Right atrium auricular region (tissue), 2 donors: ENCODE data around the gene ZNF839. TPM values are rescaled to one million over a fixed set of nuclear protein-coding genes. Genes with fewer than 3 reads are reported as not detected.
"Not testable (repeated sequence)": the region's sequence is repeated elsewhere in the genome, so short reads cannot be mapped to it uniquely, and the experiment has no call there.

ENCODE experiments used
- DNase-seq: peaks from one replicate; pipeline ENCODE4 v3.0.0-alpha.2; 2019; ENCODE audit warnings: low spot score
- H3K27ac ChIP-seq, 2 donors: fragments of 200-600 bp; sonication (generic); 1 replicate in 1 of 2; 2 replicates in 1 of 2; pipeline ENCODE4 v1.5.1; 2016 to 2019
- H3K27me3 ChIP-seq, 2 donors: fragments of 200-600 bp; sonication (generic); one replicate each; pipeline versions ENCODE4 v1.5.1 to v1.6.0; 2017 to 2019
- H3K36me3 ChIP-seq: fragments of 200-600 bp; sonication (generic); one replicate; pipeline ENCODE4 v1.5.1; 2016
- H3K4me1 ChIP-seq, 2 donors: fragments of 200-600 bp; sonication (generic); one replicate each; pipeline versions ENCODE4 v1.5.1 to v1.6.0; 2017 to 2019
- H3K4me3 ChIP-seq, 2 donors: fragments of 200-600 bp; sonication (generic); 1 replicate in 1 of 2; 2 replicates in 1 of 2; pipeline ENCODE4 v1.5.1; 2017 to 2019; ENCODE audit warnings: mild to moderate bottlenecking in 1 of 2, moderate library complexity in 1 of 2
- H3K9me3 ChIP-seq, 2 donors: fragments of 200-600 bp; sonication (generic); one replicate each; pipeline ENCODE4 v1.5.1; 2019
- CTCF ChIP-seq, 2 donors: fragments of 200-600 bp; sonication (generic); IDR thresholded peaks; one replicate each; pipeline ENCODE4 v1.5.1; 2019; ENCODE audit warnings: antibody characterized with exemption in 2 of 2
- total RNA-seq, 2 donors: library from RNA; depleted of rRNA; stranded (reverse); fragments of >200 nt; gene quantifications; one replicate each; pipeline ENCODE4 v1.1.0, GENCODE V29; 2016

The ZNF839 gene
- total RNA-seq, 2 donors from 2014 or later: 6.4 to 7.8 TPM

- H3K4me3 ChIP-seq: no peak overlapping the region
- H3K9me3 ChIP-seq: no peaks in the 10 kb centered on the region
- no peaks in the 10 kb centered on the region for H3K27me3 ChIP-seq
- H3K4me1 ChIP-seq: no peaks in the 10 kb centered on the region
- TF ChIP-seq CTCF (IDR thresholded peaks at IDR 0.05): no peak
- DNase-seq: no peak
- H3K27ac ChIP-seq: no peak overlapping the region
- H3K36me3 ChIP-seq: peaks cover 6% of the 10 kb centered on the region
Measured at GRCh38 chr14:102285106-102285505, 34.4 kb upstream of the ZNF839 start.

GRCh38 chr14:102288139-102288538 is 31.4 kb upstream of the ZNF839 start:
- Histone ChIP-seq H3K36me3 (no peaks in the 10 kb centered on the region), H3K4me3 (no peak overlapping the region), H3K4me1 (no peaks in the 10 kb centered on the region), H3K27me3 (no peaks in the 10 kb centered on the region), H3K9me3 (no peaks in the 10 kb centered on the region), H3K27ac (no peak overlapping the region)
- TF ChIP-seq CTCF (IDR thresholded peaks at IDR 0.05): no peak
- DNase-seq: no peak

- H3K27me3 ChIP-seq: no peaks in the 10 kb centered on the region
- no peak overlapping the region for H3K27ac ChIP-seq
- peaks cover 0 to 11% of the 10 kb centered on the region in 2 donors for H3K4me1 ChIP-seq
- DNase-seq: no peak
- TF ChIP-seq CTCF (IDR thresholded peaks at IDR 0.05): no peak
- H3K4me3 ChIP-seq: no peak overlapping the region
- H3K36me3 ChIP-seq: no peaks in the 10 kb centered on the region
- no peaks in the 10 kb centered on the region for H3K9me3 ChIP-seq
Measured at GRCh38 chr14:102292441-102292840, 27.1 kb upstream of the ZNF839 start.

- H3K9me3 ChIP-seq: no peaks in the 10 kb centered on the region
- no peaks in the 10 kb centered on the region for H3K27me3 ChIP-seq
- no peak for DNase-seq
- TF ChIP-seq CTCF (IDR thresholded peaks at IDR 0.05): no peak
- H3K36me3 ChIP-seq: no peaks in the 10 kb centered on the region
- H3K27ac ChIP-seq: peak overlapping the region in 1 of 2 donors; percentile 72
- H3K4me1 ChIP-seq: peaks cover 0 to 11% of the 10 kb centered on the region in 2 donors
- no peak overlapping the region for H3K4me3 ChIP-seq
Measured at GRCh38 chr14:102293781-102294180, 25.8 kb upstream of the ZNF839 start.

- no peaks in the 10 kb centered on the region for H3K27me3 ChIP-seq
- no peaks in the 10 kb centered on the region for H3K9me3 ChIP-seq
- peak overlapping the region; percentile 68 to 72 for H3K27ac ChIP-seq
- H3K36me3 ChIP-seq: no peaks in the 10 kb centered on the region
- no peak overlapping the region for H3K4me3 ChIP-seq
- TF ChIP-seq CTCF (IDR thresholded peaks at IDR 0.05): peak in 1 of 2 donors; percentile 52
- H3K4me1 ChIP-seq: peaks cover 0 to 11% of the 10 kb centered on the region in 2 donors
- DNase-seq: no peak
Measured at GRCh38 chr14:102295270-102295669, 24.3 kb upstream of the ZNF839 start.

GRCh38 chr14:102297436-102298170 is 21.9 kb upstream of the ZNF839 start:
- TF ChIP-seq CTCF (IDR thresholded peaks at IDR 0.05): no peak
- H3K27ac ChIP-seq: no peak overlapping the region
- H3K4me1 ChIP-seq: peaks cover 0 to 11% of the 10 kb centered on the region in 2 donors
- no peaks in the 10 kb centered on the region for H3K36me3 ChIP-seq
- H3K4me3 ChIP-seq: no peak overlapping the region
- no peak for DNase-seq
- H3K27me3 ChIP-seq: no peaks in the 10 kb centered on the region
- H3K9me3 ChIP-seq: no peaks in the 10 kb centered on the region

GRCh38 chr14:102298303-102299070 is 21.1 kb upstream of the ZNF839 start:
- DNase-seq, H3K27ac ChIP-seq, H3K9me3 ChIP-seq, H3K4me3 ChIP-seq, H3K36me3 ChIP-seq, H3K27me3 ChIP-seq: not testable (repeated sequence)
- H3K4me1 ChIP-seq: peaks cover 0 to 11% of the 10 kb centered on the region in 2 donors
